SU-DHL-6 (cell line): Measurements from ENCODE around the gene WAPL.

ENCODE experiments used
- H2AFZ ChIP-seq: fragments of 200-600 bp; sonication (generic); 2 replicates; pipeline ENCODE4 v1.6.1; 2014; ENCODE audit warnings: low read depth, mild to moderate bottlenecking, moderate library complexity, mixed read lengths, antibody characterized with exemption, low read length; ENCODE audit not compliant: severe bottlenecking
- H3F3A ChIP-seq: fragments of 200-600 bp; shearing (Covaris generic); 2 replicates; pipeline ENCODE4 v1.6.0; 2016; ENCODE audit warnings: antibody characterized with exemption, mild to moderate bottlenecking; ENCODE audit not compliant: insufficient read depth
- H3K27ac ChIP-seq: fragments of 200-600 bp; sonication (generic); 2 replicates; pipeline ENCODE4 v1.5.1; 2016; ENCODE audit warnings: low read depth, mild to moderate bottlenecking, low read length, moderate library complexity, mixed read lengths
- H3K27me3 ChIP-seq: fragments of 200-600 bp; sonication (generic), shearing (Covaris generic); 2 replicates; pipeline ENCODE4 v1.6.0; 2014; ENCODE audit warnings: mild to moderate bottlenecking, low read length
- H3K36me3 ChIP-seq: fragments of 200-600 bp; sonication (generic); 2 replicates; pipeline ENCODE4 v1.6.1; 2014; ENCODE audit warnings: mild to moderate bottlenecking, low read length, mixed read lengths
- H3K4me2 ChIP-seq: fragments of 300-600, 200-600 bp; shearing (Covaris generic), sonication (generic); 2 replicates; pipeline ENCODE4 v1.6.0; 2014; ENCODE audit warnings: low read length, low read depth, mild to moderate bottlenecking; ENCODE audit not compliant: poor library complexity, severe bottlenecking
- H3K4me3 ChIP-seq: fragments of 200-600 bp; sonication (generic); 2 replicates; pipeline ENCODE4 v1.5.1; 2014; ENCODE audit warnings: antibody characterized with exemption, low read length, mild to moderate bottlenecking, mixed read lengths; ENCODE audit not compliant: insufficient read depth, poor library complexity, severe bottlenecking
- H3K79me2 ChIP-seq: fragments of 200-600 bp; sonication (generic); 2 replicates; pipeline ENCODE4 v1.6.1; 2014; ENCODE audit warnings: mild to moderate bottlenecking, low read length, moderate library complexity; ENCODE audit not compliant: insufficient read depth
- H3K9ac ChIP-seq: fragments of 200-600 bp; sonication (generic); 2 replicates; pipeline ENCODE4 v1.7.0; 2014; ENCODE audit warnings: mild to moderate bottlenecking, low read length
- H3K9me2 ChIP-seq: fragments of 200-600 bp; sonication (generic); replicated peaks from 2 replicates; pipeline ENCODE4 v1.6.1; 2014; ENCODE audit warnings: low read length; ENCODE audit not compliant: insufficient read depth
- H3K9me3 ChIP-seq: fragments of 200-600 bp; sonication (generic); 2 replicates; pipeline ENCODE4 v1.6.1; 2014; ENCODE audit warnings: low read length, mixed read lengths; ENCODE audit not compliant: insufficient read depth
- H4K20me1 ChIP-seq: fragments of 200-600 bp; sonication (generic); 2 replicates; pipeline ENCODE4 v1.6.1; 2014; ENCODE audit warnings: low read depth, mild to moderate bottlenecking, antibody characterized with exemption, low read length, moderate library complexity, mixed read lengths
- EZH2phosphoT487 ChIP-seq: fragments of 200-600 bp; sonication (generic), shearing (Covaris generic); conservative IDR thresholded peaks from 2 replicates; pipeline ENCODE4 v1.6.1; 2018; ENCODE audit warnings: mild to moderate bottlenecking, antibody characterized with exemption, low read length, moderate library complexity, mixed read lengths
- TF ChIP-seq, protein P1 (sequence below): fragments of 200-600 bp; sonication (generic); IDR thresholded peaks from one replicate; pipeline ENCODE4 v1.5.1; 2017; ENCODE audit warnings: antibody characterized with exemption, mild to moderate bottlenecking, low read length, moderate library complexity; ENCODE audit not compliant: insufficient read depth, poor library complexity, severe bottlenecking

The WAPL gene

DNA sequence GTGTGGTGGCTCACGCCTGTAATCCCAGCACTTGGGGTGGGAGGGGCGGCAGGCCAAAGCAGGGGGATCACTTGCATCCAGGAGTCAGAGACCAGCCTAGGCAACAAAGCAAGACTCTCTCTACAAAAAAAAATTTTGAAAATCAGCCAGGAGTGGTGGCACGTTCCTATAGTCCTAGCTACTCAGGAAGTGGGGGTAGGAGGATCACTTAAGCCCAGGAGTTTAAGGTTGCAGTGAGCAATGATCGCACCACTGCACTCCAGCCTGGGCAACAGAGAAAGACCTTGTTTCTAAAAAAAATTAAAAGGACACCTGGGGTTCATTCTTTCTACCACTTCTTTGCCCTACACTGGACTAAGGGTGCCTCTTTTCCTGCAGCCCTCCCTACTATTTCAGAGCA lies 15.1 kb downstream of the WAPL start:
- Histone ChIP-seq H3K9me3 (no peaks in the 10 kb centered on the region), H3K27ac (peak overlapping the region; percentile 71), H3K9me2 (no peaks in the 10 kb centered on the region), H3F3A (peaks cover 28% of the 10 kb centered on the region), H2AFZ (no peak overlapping the region), H3K4me3 (no peak overlapping the region), H3K4me2 (peak overlapping the region; percentile 60), H3K36me3 (peaks cover 27% of the 10 kb centered on the region; the same call in 1 of the 2 replicates), H3K27me3 (no peaks in the 10 kb centered on the region), H3K9ac (peak overlapping the region; percentile 18), H4K20me1 (peaks cover 19% of the 10 kb centered on the region), H3K79me2 (peaks cover 100% of the 10 kb centered on the region)
- no peak for TF ChIP-seq EZH2phosphoT487
- TF ChIP-seq, protein P1, sequence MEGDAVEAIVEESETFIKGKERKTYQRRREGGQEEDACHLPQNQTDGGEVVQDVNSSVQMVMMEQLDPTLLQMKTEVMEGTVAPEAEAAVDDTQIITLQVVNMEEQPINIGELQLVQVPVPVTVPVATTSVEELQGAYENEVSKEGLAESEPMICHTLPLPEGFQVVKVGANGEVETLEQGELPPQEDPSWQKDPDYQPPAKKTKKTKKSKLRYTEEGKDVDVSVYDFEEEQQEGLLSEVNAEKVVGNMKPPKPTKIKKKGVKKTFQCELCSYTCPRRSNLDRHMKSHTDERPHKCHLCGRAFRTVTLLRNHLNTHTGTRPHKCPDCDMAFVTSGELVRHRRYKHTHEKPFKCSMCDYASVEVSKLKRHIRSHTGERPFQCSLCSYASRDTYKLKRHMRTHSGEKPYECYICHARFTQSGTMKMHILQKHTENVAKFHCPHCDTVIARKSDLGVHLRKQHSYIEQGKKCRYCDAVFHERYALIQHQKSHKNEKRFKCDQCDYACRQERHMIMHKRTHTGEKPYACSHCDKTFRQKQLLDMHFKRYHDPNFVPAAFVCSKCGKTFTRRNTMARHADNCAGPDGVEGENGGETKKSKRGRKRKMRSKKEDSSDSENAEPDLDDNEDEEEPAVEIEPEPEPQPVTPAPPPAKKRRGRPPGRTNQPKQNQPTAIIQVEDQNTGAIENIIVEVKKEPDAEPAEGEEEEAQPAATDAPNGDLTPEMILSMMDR, result no peak

DNA sequence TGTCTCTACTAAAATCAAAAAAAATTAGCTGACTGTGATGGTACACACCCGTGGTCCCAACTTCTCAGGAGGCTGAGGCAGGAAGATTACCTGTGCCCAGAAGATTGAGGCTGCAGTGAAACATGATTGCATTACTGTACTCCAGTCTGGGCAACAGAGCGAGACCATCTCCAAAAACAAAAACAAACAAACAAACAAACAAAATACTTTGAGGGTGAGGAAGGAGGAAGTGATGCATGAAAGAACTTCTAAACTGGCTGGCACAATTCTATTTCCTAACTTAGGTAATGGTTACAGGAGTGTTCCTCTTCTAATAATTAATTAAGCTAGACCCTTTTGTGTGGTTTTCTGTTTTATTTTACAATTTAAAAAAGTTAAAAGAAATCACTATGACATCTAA lies 15.5 kb downstream of the WAPL start:
- no peaks in the 10 kb centered on the region for H3K9me3 ChIP-seq
- no peak overlapping the region for H2AFZ ChIP-seq
- peaks cover 100% of the 10 kb centered on the region for H3K79me2 ChIP-seq
- H3K36me3 ChIP-seq, result peaks cover 29% of the 10 kb centered on the region; the same call in 1 of the 2 replicates
- H3K9ac ChIP-seq, result peak overlapping the region; percentile 18
- no peak overlapping the region for H3K4me3 ChIP-seq
- TF ChIP-seq, protein P1, result no peak
- TF ChIP-seq EZH2phosphoT487, result no peak
- H3F3A ChIP-seq, result peaks cover 28% of the 10 kb centered on the region
- no peaks in the 10 kb centered on the region for H3K9me2 ChIP-seq
- H3K27ac ChIP-seq, result peak overlapping the region; percentile 71
- no peaks in the 10 kb centered on the region for H3K27me3 ChIP-seq
- peaks cover 23% of the 10 kb centered on the region for H4K20me1 ChIP-seq
- H3K4me2 ChIP-seq, result peak overlapping the region; percentile 60

GRCh38 chr10:86504510-86504909 lies 17.1 kb downstream of the WAPL start:
- H3K36me3 ChIP-seq, result peaks cover 38% of the 10 kb centered on the region
- peaks cover 25% of the 10 kb centered on the region for H4K20me1 ChIP-seq

More at GRCh38 chr10:86504510-86504909, 17.1 kb downstream of the WAPL start:
- no peak overlapping the region for H3K4me3 ChIP-seq
- no peak overlapping the region for H3K27ac ChIP-seq
- no peak overlapping the region for H3K4me2 ChIP-seq
- no peaks in the 10 kb centered on the region for H3K9me2 ChIP-seq
- no peaks in the 10 kb centered on the region for H3K9me3 ChIP-seq
- H3K9ac ChIP-seq, result no peak overlapping the region
- no peaks in the 10 kb centered on the region for H3K27me3 ChIP-seq
- no peak overlapping the region for H2AFZ ChIP-seq
- TF ChIP-seq, protein P1, result no peak
- no peak for TF ChIP-seq EZH2phosphoT487
- H3F3A ChIP-seq, result peaks cover 28% of the 10 kb centered on the region
- peaks cover 100% of the 10 kb centered on the region for H3K79me2 ChIP-seq
